HG02884 (cell line): ENCODE data around the gene GOLGA3.

Experiments
- ATAC-seq: cut with Tn5 transposase; IDR thresholded peaks from one replicate; pipeline ENCODE4 v1.9.1; 2021; ENCODE audit warnings: mild to moderate bottlenecking, moderate library complexity; ENCODE audit not compliant: unreplicated experiment

The GOLGA3 gene

DNA sequence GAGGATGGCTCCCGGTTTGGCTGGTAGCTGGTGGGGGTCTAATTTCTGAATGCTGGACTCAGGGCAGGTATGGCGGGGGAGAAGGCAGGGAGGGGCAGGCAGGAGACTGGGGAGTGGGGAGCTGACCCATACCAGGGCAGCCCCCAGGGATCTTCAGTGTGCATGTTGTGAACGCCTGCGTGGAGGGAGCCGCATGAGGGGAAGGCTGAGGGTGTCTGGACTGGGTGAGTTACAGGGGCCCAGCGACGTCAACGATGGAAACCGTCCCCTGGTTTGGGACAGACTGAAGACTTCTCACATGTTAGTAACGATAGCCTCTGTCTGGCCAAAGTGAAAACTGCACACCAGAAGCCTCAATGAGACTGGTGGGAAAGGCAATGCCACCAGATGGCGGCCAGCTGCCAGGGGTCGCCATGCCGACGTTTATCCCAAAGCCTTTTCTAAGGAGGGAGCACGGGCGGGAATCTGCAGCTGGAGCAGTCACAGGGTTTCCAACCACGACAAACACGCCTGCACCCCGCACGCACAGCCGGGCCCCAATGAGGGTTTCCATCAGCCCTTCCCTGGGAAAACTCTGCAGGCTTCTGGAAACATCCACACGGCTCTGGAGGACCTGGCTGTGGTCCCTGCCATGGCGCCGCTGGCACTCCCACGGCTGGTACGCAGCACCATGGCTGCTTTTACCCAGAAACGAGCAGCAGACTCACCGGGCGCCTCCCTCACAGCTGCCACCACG, 104.0 kb downstream of the GOLGA3 start:
- no peak for ATAC-seq

DNA sequence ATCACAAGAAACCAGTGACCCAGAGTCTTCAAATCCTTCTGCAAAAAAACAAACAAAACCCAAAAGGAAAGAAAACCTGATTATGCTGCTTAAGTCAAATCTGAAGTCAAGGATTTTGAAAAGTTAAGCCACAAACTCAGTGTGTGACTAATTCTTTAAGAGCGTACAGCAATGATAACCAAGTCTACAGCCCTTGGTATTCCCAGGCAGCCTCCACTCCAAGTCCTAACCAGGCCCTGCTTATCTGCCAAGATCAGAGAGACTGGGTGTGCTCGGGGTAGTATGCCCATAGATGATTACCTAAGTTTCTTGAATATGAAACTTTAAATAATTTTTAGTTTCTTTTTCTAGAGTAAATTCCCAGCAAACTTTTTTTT, 104.9 kb downstream of the GOLGA3 start:
- no peak for ATAC-seq

DNA sequence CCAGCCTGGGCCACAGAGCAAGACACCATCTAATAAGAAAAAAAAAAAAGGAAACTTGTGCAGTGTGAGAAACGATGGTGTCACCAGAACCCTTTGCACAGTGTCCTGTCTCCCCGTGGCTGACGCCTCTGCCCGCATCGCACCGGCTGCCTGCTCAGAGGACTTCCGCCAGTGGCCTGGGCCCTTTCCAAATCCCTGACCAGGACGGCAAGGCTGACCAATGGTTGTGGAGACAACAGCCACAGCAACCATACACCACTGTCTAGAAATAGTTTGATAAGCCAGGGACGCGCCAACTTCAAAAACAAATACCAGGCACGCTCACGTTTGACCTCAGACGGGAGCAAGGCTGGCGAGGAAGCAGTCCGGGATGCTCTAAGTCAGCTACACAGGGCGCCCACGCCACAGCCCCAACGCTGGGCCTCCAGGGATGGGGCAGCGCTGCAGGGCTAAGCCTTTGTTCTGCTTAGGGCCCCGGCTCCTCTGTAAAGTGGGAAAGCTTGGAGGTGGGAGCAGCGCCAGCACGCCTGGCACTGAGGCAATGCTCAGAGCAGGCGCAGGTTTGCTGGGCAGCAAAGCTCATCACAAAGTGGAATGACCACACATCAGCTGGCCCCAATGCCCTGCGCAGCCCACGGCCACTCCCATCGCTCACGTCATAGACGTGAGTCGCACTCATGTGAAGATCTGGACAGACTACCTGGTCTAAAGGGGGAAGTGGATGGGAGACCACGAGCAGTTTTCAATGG, 105.5 kb downstream of the GOLGA3 start:
- no peak for ATAC-seq

DNA sequence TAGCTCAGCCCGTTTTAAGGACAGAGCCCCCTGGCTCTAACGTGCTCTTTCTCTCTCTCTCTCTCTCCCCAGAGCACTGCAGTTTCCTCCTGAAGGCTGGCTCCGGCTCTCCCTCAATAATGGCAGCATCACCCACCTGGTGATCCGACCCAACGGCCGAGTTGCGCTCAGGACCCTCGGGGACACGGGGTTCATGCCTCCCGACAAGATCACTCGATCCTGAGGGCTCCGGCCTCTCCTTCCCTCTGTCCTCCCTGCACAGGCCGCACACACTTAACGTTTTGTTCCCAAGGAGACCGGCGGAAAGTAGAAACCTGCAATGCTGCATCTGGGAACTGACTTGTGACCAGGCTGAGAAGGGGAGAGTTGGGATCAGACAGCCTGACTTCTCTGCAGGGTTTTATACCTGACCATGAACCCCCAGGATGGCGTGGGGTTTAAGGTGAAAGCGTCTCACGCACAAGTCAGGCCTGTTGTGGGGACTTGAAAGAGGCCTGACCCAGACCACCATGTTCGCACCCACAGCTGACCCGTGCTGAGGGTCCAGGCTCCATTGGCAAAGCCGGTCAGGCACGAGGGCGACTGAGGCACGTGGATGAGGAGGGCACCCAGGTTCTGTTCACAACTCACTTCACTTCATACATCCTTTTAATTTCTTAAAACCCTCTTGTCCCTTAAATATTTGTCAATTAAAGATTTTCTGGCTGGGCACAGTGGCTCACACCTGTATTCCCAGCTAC, 107.9 kb downstream of the GOLGA3 start:
- ATAC-seq: no peak

DNA sequence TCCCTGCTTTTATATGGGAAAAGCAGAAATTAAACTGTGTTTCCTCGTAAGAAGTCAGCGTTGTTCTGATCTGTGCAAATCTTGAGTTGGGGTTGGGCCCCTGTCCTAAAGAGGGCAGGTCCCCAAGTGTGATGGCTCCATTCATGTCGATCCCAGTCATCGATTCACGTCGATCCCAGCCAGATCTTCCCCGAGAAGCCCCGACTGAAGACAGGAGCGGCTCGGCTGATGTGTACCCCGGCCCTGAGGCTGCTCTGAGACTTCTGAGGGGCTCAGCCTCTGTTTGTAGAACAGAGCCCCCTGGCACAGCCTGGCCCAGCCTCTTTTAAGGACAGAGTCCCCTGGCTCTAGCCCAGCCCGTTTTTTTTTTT, 108.7 kb downstream of the GOLGA3 start:
- no peak for ATAC-seq

DNA sequence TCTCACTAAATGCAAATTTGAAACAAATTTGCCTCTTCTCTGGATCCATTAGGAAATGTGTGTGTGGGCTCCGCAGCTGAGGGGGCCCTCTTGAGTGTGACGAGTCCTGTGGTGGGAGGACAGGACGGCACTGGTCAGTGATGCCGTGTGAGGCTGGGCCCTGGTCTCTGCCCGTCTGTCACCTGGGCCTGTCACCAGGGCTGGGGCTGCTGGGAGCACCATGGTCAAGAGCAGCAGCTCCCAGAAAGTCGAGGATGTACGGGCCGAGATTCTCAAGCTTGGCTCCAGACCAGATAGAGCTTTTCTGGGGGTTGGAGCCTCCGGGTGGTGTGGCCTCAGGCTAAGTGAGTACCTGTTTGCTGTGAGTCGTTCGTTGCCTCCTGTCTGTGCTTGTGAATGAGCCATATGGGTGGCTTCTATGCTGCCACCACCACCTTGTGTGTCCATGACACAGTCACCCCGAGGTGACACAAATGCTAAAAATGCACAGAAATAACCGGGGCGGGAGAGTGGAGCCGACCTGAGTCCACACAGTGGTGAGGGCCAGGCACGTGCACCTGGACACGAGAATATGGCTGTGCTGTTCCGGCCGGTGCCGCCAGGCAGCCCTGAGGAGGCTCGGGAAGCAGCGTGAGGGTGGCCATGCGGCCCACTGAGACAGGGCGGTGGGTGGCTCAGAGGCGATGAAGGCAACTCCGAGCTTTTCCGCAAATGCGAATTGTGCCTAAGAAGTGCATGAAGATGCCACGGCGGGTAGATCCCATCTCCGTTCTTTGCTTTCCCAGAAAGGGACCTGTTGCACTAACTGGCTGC, 109.3 kb downstream of the GOLGA3 start:
- no peak for ATAC-seq
